T-helper 1 cell (primary cell): Measurements from ENCODE around the gene PTCRA.
"Not testable (repeated sequence)": the region's sequence is repeated elsewhere in the genome, so short reads cannot be mapped to it uniquely, and the experiment has no call there.

ENCODE experiments used
- DNase-seq, 5 donors: peaks; one replicate each; pipeline ENCODE4 v3.0.0-alpha.2; 2012 to 2020
- total RNA-seq, 4 donors: gene quantifications; one replicate each; lab custom pipeline; 2026; lab: John Stamatoyannopoulos, UW

The PTCRA gene, protein sequence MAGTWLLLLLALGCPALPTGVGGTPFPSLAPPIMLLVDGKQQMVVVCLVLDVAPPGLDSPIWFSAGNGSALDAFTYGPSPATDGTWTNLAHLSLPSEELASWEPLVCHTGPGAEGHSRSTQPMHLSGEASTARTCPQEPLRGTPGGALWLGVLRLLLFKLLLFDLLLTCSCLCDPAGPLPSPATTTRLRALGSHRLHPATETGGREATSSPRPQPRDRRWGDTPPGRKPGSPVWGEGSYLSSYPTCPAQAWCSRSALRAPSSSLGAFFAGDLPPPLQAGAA
- total RNA-seq: 0 reads per million in 4 donors

DNA sequence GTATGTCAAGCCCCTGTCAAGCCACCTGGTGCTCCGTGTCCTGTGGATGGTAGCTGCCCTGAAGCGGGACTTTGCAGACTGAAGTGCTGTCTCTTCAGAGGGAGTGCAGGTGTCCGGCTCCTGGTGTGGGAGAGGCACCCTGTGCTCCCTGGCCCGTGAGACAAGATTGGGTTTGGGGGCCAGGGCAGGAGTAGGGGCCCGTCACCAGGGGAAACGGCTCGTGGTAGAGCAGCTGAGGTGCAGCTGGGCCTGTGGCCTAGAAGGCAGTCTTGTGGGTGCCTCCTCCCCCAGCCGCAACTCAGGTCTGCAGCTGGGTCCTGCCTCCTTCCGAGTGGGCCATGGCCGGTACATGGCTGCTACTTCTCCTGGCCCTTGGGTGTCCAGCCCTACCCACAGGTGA lies at the start of gene PTCRA:
Gene PTCRA, plus strand, starts transcription at position 322 of the 400 bp plus-strand sequence. Its CDS starts 17 bp downstream, at position 339.
- DNase-seq: no peak

DNA sequence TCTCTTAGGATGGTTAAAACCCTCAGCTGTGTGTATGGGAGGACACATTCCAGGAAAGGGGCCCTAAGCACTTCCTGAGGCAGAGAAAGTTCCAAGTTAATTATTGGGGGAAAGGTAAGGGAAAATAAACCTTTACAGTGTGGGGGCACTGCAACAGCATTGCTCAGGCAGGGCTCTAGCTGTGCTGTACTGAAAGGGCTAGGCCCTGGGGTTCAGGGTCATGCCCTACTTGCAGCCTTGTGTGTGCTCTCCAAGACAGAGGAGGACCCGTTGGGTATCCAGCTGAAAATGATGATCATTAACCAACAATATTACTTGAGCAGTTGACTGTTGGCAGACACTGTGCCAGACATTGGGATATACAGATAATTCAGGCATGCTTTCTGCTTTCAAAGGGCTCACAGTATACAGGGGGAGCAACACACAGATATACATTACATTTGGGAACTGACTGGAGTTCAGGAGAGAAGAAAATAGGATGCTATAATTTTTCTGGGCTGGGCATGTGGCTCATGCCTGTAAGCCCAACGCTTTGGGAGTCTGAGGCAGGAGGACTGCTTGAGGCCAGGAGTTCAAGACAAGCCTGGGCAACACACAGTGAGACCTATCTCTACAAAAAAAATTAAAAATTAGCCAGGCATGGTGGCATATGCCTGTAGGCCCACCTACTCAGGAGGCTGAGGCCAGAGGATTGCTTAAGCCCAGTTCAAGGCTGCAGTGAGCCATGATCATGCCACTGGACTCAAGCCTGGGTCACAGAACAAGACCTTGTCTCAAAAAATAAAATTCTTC lies 45.5 kb upstream of the PTCRA start:
- no peak for DNase-seq

DNA sequence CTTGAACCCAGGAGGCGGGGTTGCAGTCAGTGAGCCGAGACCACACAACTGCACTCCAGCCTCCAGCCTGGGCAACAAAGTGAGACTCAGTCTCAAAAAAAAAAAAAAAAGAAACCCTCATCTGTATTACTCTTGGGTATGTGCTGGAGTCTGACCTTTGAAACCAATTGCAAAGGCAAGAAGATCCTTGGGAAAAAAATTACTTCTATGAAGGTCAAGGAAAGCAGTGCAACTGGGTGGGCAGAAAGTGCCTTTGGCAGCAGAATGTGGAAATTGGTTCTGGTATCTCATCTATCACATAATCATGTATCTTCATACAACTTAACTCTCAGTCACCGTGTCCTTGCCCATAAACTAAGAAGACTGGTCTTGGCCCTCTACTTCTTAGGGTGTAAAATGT lies 44.1 kb upstream of the PTCRA start:
- DNase-seq: no peak

DNA sequence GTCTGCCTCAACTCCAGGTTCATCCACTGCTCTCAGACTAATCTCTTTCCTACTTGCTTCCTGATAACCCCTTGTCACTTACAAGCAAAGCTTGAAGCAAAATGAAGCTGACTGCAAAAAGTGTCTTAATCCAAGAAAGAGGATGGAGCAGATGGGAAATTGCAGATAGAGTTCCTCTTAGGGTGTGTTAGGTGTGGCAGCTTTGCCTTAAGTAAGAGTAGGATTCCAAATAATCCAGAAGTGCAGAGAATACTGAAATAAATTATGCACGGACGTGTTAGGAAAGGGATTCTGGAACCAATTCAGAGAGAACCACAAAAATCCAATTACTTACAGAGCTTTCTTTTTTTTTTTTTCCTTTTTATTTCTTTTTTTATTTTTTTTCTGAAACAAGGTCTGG lies 42.5 kb upstream of the PTCRA start:
- no peak for DNase-seq

DNA sequence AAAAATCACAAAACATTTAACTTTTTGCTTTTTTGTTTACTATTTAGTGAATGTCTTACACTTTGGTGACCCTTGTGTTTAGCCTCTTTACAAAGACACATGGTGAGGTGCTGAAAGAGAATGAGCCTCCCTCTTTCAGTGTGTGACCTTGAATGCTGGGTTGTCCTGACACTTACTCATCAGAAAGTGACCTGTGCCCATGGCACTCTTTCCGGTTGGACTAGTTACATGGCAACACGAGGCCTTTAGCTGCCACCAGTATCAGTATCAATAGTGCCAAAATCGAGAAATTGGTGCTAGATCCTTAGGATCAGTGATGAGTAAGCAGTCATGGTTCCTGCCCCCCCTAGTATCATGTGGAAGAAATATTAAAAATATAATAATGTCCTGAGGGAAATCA lies 38.2 kb upstream of the PTCRA start:
- no peak for DNase-seq

DNA sequence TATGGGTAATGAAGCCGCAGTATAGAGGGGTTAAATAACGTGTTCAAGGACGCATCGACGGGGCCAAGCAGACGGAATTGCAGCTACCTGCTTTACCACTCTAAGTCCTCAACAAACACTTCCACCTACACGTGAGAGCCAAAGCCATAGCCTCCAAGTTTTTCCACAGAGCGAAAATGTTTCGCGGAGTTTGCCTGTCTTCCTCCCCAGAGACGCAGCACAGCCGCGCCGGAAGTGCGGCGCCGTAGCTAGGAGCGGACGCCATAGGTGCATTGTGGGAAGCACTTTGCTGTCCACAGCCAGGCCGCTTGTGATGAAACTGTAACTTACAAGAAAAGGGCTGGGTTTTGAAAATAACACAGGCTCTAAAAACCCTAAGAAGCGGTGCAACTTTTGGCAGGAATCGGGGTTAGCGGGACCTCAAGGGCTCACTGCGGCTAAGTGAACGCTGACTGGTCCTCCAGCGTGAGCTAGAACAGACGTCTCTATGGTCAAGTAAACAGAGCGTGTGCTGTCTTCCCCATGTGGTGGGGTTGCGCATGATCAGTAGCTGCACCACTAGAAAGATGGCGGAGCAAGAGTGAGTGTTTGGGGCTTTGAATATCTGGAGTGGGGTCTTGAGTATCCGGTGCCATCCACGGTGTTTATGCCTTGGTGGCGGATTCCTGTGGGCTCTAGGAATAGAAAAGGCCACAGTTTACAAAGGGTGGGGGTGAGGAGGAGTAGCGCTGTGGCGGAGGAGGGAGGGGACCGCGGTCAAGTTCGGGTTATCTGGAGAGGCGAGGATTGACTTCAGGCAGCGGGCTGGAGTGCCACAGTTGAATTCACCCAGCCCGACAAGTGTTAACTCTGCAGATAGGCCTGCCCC lies 36.2 kb upstream of the PTCRA start, which contains the start of gene RPL7L1:
Gene RPL7L1, plus strand, starts transcription at position 245 of the 868 bp plus-strand sequence. Its CDS starts 295 bp downstream, at position 540.
- DNase-seq: peak; percentile 66 to 88 (median 72)

DNA sequence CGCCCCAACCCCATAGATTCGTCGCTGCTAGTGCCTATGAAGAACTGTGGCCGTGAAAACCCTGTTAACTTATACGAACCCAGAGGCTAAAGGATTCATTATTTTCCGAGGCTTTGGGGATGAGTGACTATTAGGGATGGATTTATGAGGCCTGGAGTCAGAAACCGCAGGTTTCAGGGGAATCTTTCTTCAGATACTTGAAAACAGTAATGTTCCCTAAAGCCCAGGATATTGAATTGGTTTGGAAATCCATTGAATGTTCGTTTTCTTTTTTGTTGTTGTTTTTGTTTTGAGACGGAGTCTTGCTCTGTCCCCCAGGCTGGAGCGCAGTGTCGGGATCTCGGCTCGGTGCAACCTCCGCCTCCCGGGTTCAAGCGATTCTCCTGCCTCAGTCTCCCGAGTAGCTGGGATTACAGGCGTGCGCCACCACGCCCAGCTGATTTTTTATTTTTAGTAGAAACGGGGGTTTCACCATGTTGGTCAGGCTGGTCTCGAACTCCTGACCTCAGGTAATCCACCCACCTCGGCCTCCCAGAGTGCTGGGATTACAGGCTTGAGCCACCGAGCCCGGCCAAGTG lies 35.5 kb upstream of the PTCRA start:
- DNase-seq: not testable (repeated sequence)

DNA sequence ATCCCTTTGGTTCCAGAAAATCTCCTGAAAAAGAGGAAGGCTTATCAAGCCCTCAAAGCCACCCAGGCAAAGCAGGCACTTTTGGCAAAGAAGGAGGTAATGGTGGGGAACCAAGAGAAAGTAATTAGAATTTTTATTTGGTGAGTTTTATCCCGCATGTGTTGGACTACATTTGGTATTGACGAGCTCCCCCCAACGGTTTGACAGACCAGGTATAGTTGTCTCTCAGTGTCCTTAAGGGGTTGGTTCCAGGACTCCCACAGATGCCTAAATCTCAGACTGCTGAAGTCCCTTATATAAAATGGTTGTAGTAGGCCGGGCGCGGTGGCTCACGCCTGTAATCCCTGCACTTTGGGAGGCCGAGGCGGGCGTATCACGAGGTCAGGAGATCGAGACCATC lies 35.0 kb upstream of the PTCRA start:
- not testable (repeated sequence) for DNase-seq

DNA sequence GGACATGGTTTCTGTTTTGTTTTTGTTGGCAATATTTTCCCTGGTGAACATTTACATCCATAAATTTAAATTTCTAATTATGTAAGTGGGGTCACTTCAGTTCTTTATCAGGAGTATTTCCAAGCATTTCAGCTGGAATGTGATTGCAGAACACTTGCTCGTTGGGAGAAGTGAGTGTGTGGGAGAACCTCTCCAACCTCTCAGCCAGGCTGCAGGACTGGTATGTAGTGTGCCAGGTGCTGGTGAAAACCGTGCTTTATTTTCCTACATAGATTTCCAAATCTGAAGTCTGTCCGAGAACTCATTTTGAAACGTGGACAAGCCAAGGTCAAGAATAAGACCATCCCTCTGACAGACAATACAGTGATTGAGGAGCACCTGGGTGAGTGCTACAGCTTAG lies 30.2 kb upstream of the PTCRA start:
- DNase-seq: no peak

DNA sequence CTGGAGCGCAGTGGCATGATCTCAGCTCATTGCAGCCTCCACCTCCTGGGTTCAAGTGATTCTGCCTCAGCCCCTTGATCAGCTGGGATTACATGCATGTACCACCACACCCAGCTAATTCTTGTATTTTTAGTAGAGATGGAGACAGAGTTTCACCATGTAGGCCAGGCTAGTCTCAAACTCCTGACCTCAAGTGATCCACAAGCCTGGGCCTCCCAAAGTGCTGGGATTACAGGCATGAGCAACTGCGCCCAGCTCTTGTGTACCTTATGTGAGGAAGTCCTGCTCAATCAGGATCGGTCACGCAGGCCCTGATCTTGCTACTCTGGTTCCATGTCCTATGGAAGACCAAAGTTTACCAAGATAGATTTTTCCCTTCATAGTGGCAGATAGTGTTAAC lies 27.7 kb upstream of the PTCRA start:
- not testable (repeated sequence) for DNase-seq

DNA sequence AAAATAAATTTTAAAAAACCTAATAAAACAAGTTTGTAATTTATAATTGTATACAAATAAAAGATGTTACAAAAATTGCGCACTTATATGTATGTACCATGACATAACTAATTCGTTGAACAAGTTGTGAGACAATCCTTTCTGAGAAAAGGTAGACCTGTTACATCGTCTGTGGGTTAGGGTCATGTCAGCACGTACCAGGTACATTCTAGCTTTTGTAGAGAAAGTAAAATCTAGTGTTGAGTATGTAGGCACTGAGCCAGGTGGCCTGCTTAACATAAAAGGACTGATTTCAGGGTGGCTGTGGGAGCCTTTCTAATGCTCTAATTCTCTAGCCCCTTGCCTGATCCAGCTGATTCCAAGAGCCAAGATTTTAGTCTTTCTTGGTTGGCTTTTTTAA lies 26.0 kb upstream of the PTCRA start:
- peak in 1 of 5 donors; percentile 15 for DNase-seq

DNA sequence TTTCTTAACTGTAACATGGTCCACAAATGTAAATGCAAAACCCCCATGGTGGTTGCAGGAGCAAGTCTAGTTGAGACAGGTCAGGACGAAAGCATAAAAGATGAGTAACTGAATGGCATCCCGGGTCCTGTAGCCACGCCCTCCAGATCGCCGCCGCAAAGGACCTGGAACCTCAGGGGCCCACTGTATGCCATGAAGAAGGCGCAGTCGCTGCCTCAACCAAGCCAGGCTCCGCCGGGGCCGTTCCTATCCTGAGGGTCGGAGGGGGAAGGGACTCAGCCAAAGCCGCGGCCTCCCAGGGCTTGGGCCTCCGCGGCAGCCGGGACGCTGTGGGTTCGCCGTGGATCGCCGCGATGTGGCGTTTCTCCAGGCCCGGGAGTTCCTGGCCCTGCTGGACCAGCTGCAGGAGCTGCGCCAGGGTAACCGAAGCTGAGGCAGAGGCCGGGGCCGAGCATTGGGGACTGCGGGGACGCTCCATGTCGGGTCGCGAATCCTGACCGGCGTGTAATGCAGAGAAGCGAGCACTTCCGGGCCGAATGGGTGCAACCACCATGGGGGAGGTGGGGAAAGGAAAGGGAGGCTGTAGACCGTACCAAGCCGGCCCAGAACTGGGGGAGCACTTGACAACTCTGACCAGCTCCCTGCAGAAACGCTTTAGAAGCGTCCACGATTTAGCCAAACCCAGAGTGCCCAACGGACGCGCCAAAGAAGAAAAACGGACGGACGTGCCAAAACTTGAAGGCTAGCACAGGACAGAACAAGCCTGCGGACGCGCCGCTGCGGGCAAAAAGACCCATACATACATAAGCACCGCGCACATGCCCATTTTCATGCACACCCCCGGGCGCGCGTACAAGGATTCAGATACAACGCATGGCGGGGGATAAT lies 25.3 kb upstream of the PTCRA start:
- DNase-seq: peak; percentile 65 to 93 (median 78)

DNA sequence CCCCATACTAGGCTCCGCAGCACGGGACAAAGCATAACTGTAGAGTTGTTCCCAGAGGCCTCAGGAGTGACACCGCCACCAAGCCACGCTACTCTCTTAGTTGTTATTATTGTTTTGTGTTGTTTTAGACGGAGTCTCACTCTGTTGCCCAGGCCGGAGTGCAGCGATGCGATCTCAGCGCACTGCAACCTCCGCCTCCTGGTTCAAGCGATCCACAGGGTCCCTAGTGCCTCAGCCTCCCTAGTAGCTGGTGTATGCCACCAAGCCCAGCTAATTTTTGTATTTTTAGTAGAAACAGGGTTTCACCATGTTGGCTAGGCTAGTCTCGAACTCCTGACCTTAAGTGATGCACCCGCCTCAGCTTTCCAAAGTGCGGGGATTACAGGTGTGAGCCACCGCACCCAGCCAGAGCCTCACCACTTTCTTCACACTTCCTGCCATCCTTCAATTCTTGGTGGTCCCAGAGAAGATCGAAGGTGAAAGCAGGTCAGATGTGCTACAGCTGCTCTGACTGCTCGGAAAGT lies 24.6 kb upstream of the PTCRA start:
- DNase-seq: no peak

DNA sequence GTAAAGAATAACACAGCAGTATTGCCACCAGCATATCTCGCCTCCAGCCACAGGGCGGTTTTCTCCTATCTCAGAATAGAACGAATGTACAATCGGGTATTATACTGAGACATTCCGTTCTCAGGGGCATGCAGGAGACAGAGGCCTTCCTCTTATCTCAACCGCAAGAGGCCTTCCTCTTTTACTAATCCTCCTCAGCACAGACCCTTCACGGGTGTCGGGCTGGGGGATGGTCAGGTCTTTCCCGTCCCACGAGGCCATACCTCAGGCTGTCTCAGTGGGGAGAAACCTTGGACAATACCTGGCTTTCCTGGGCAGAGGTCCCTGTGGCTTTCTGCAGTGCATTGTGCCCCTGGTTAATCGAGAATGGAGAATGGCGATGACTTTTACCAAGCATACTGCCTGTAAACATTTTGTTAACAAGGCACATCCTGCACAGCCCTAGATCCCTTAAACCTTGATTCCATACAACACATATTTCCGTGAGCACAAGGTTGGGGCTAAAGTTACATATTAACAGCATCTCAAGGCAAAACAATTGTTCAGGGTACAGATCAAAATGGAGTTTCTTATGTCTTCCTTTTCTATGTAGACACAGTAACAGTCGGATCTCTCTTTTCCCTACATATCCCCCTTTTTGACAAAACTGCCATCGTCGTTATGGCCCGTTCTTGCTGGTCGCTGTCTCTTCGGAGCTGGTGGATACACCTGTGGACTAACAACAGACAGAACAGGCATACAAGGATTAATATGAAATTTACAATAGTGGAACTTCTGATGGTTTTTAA lies 21.6 kb upstream of the PTCRA start:
- not testable (repeated sequence) for DNase-seq

DNA sequence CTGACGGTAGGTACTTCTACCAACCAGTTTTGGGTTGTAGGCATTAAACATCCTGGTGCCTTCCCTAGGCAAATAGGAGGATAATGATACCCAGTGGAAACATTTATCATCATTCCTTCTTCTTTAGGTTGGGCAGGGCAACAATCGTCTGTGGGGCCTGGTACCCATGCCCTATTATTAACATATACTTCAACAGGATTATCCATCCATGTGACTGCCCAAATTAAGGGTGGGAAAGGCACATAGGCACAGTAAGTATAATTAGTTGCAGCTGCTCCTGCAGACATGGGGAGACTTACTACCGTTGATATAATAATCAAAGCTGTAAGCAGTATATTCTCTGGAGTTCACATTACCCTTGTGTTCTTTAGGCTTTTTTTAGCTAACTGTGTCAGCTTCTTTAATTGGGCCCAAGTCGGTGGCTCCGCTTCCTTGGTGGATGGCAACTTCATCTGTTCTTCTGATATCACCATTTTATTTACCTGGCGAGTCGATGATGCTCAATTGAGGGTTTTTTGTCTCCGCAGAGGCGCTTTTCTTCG lies 19.6 kb upstream of the PTCRA start:
- DNase-seq: no peak

DNA sequence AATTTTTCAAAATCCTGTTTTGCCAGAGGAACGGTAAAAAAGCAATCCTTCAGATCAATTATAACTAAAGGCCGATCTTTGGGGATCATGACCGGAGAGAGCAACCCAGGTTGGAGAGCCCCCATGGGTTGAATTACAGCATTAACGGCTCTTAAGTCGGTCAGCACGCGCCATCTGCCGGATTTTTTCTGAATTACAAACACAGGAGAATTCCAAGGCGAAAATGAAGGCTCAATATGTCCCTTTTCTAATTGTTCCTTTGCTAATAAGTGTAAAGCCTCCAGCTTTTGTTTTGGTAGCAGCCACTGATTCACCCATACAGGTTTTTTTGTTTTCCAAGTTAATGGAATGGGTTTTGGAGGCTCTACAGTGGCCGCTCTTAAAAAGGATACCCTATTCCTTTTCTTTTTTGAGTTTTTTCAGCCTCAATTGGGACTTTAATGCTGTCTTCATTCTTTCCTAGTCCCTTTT lies 16.9 kb upstream of the PTCRA start:
- DNase-seq: peak; percentile 26 to 76 (median 53)

DNA sequence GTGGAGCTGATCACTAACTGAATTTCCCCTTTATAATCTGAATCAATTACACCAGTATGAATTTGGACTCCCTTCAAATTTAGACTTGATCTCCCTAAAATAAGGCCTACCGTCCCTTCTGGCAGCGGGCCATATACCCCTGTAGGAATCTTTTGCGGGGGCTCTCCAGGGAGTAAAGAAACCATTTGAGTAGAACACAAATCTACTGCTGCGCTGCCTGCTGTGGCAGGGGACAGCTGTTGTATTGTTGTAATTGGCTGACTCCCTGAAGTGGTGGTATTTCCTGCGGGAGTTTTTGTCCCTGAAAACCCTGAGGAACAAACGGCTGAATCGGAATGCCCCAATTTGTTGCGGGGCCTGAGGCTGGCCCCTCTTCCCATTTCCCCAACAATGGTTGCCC lies 16.0 kb upstream of the PTCRA start:
- DNase-seq: no peak

DNA sequence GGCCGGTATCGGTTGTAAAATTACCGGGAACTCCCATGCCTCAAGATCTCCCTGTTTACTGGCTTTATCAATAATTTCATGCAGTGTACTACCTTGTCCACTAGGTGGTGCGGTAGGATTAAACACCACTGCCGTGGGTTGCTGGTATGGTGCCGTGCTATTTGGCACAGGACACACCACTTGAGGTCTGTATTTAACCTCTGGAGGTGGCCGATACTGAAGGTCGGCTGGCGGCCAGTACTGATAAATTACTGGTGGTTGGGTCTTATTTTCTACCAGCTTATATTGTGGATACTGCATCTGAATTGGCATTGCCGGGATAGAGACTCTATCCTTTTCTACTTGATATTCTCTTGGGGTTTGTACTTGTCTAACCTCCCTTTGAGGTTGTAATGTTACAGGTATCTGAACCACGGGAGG lies 14.3 kb upstream of the PTCRA start:
- peak; percentile 22 to 73 (median 64) for DNase-seq

DNA sequence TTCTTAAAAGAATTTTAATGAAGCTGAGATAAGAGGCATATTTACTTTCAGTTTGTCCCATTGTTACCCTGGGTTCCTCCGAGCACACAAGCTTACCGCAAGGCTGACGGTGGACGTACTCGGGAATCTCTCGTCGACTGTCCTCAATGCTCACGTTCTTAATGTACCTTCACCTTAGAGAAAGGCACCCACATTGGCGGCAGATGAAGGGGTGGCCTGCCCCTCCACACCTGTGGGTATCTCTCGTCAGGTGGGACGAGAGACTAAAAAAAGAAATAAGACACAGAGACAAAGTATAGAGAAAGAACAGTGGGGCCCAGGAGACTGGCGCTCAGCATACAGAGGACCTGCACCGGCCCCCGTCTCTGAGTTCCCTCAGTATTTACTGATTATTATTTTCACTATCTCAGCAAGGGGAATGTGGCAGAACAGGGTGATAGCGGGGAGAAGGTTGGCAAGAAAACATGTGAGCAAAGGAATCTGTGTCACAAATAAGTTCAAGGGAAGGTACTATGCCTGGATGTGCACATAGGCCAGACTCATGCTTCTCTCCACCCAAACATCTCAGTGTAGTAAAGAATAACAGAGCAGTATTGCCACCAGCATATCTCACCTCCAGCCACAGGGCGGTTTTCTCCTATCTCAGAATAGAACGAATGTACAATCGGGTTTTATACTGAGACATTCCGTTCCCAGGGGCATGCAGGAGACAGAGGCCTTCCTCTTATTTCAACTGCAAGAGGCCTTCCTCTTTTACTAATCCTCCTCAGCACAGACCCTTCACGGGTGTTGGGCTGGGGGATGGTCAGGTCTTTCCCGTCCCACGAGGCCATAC lies 13.2 kb upstream of the PTCRA start:
- not testable (repeated sequence) for DNase-seq
